Stomach (tissue), 9 donors: Measurements from ENCODE around the gene NUP85. TPM values are rescaled to one million over a fixed set of nuclear protein-coding genes. Genes with fewer than 3 reads are reported as not detected.

Source experiments
- DNase-seq, 2 donors: peaks; one replicate each; pipeline versions ENCODE4 v3.0.0 to v3.0.0-alpha.2; 2013 to 2019
- H3K27ac ChIP-seq, 5 donors: fragments of 200-600 bp in 4 of 5; sonication (generic) in 4 of 5; one replicate each; pipeline ENCODE4 v1.5.1; 2013 to 2019; ENCODE audit warnings: mild to moderate bottlenecking in 1 of 5, moderate library complexity in 1 of 5
- H3K27me3 ChIP-seq, 3 donors: fragments of 200-600 bp; sonication (generic); one replicate each; pipeline ENCODE4 v1.5.1; 2017 to 2019; ENCODE audit warnings: mixed run types in 1 of 3
- H3K36me3 ChIP-seq, 4 donors: fragments of 200-600 bp; sonication (generic); 1 replicate in 3 of 4; 2 replicates in 1 of 4; pipeline ENCODE4 v1.5.1; 2016 to 2019
- H3K4me1 ChIP-seq, 4 donors: fragments of 200-600 bp; sonication (generic); one replicate each; pipeline ENCODE4 v1.5.1; 2016 to 2019
- H3K4me3 ChIP-seq, 4 donors: fragments of 200-600 bp; sonication (generic) in 3 of 4; one replicate each; pipeline ENCODE4 v1.5.1; 2016 to 2019; ENCODE audit warnings: mild to moderate bottlenecking in 1 of 4
- H3K9me3 ChIP-seq, 4 donors: fragments of 200-600 bp; sonication (generic); one replicate each; pipeline ENCODE4 v1.5.1; 2016 to 2019
- CTCF ChIP-seq, 7 experiments: fragments of 450-650 bp in 4 of 7; fragments of 200-600 bp in 3 of 7; sonication (generic) in 3 of 7; IDR thresholded peaks; one replicate each; pipeline ENCODE4 v1.5.1; 2016 to 2019; ENCODE audit warnings: antibody characterized with exemption in 7 of 7, control low read depth in 2 of 7, mild to moderate bottlenecking in 1 of 7
- EP300 ChIP-seq: sonication (generic); formaldehyde crosslinking; IDR thresholded peaks from one replicate; pipeline ENCODE4 v1.6.1; 2017; ENCODE audit warnings: antibody characterized with exemption
- POLR2A ChIP-seq, 4 donors: fragments of 450-650 bp; IDR thresholded peaks; one replicate each; pipeline ENCODE4 v1.6.1; 2016; ENCODE audit warnings: antibody characterized with exemption in 4 of 4, control low read depth in 2 of 4, mild to moderate bottlenecking in 1 of 4, moderate library complexity in 1 of 4
- POLR2AphosphoS5 ChIP-seq, 3 donors: sonication (generic); formaldehyde crosslinking; IDR thresholded peaks; one replicate each; pipeline ENCODE4 v1.6.1; 2016; ENCODE audit warnings: antibody characterized with exemption in 3 of 3
- WGBS, 5 donors: extraction: QIAGEN DNeasy Blood & Tissue Kit in 3 of 5; methylation state at CpG; one replicate each; pipeline versions ENCODE4 v1.1.5 to v1.1.7; 2013 to 2018; 5-methylcytosine and 5-hydroxymethylcytosine counted together
- intact Hi-C: fragments of 100-400 bp; cut with DNase I; formaldehyde crosslinking; loops from one replicate; pipeline ENCODE4 v1.15.1; 2023; ENCODE audit warnings: low total_unique reads
- polyA plus RNA-seq, 3 donors: library from polyadenylated mRNA; stranded (reverse); fragments of 200-250 nt; gene quantifications; one replicate each; pipeline ENCODE4 v1.2.3, GENCODE V29; 2013
- total RNA-seq, 5 donors: library from RNA; depleted of rRNA; stranded (reverse); fragments of >200 nt; gene quantifications; one replicate each; pipeline versions ENCODE4 v1.1.0 to v1.2.3, GENCODE V29; 2014 to 2016
- donor health status: healthy with polysubstance abuse.
- donor health status: Bipolar disorder and iron deficiency.
- donor health status: healthy.

The NUP85 gene
- total and polyA plus RNA-seq, 8 donors: 20.3 to 220 (median 33.2) TPM

- no peak for TF ChIP-seq POLR2A (IDR thresholded peaks at IDR 0.05)
- TF ChIP-seq EP300: no peak
- no peak for TF ChIP-seq POLR2AphosphoS5 (IDR thresholded peaks at IDR 0.05)
- TF ChIP-seq CTCF (IDR thresholded peaks at IDR 0.05): no peak
- DNase-seq: no peak
- Histone ChIP-seq H3K9me3 (no peaks in the 10 kb centered on the region), H3K4me3 (no peak overlapping the region), H3K27ac (no peak overlapping the region), H3K4me1 (peaks cover 4 to 20% (median 15%) of the 10 kb centered on the region in 4 donors), H3K36me3 (peaks cover 8 to 62% (median 43%) of the 10 kb centered on the region in 4 donors), H3K27me3 (no peaks in the 10 kb centered on the region)
- 80 to 92% (median 85%) methylated on average over 6 of the region's 6 CpGs for WGBS, 5 donors
- intact Hi-C loops: no loop called here
Observed at GRCh38 chr17:75285123-75285522, 79.6 kb downstream of the NUP85 start.

Other genes with a start within 250 kb of the NUP85 start
- gene HID1, start 232.9 kb upstream of the NUP85 start, total RNA-seq: 100 to 1,000 TPM in 2 of 5 donors, 10 to 100 TPM in 3; 36.5 to 304 (median 94.5) TPM
- 10 to 100 TPM; 52.7 to 85.2 (median 69.5) TPM for gene HID1, start 232.9 kb upstream of the NUP85 start, polyA plus RNA-seq
- gene CDR2L, start 218.0 kb upstream of the NUP85 start, total RNA-seq: 10 to 100 TPM in 4 of 5 donors, 1 to 10 TPM in 1; 4.8 to 78.8 (median 11.7) TPM
- 10 to 100 TPM in 1 of 3 donors, 1 to 10 TPM in 2; 4.4 to 18.9 (median 6.1) TPM for gene CDR2L, start 218.0 kb upstream of the NUP85 start, polyA plus RNA-seq
- gene MRPL58, start 193.0 kb upstream of the NUP85 start, total RNA-seq: 10 to 100 TPM in 4 of 5 donors, 1 to 10 TPM in 1; 6.7 to 69.0 (median 29.2) TPM
- 10 to 100 TPM; 42.1 to 57.1 (median 48.7) TPM for gene MRPL58, start 193.0 kb upstream of the NUP85 start, polyA plus RNA-seq
- gene ATP5PD, start 158.7 kb upstream of the NUP85 start, total RNA-seq: 100 to 1,000 TPM in 4 of 5 donors, 10 to 100 TPM in 1; 77.0 to 307 (median 205) TPM
- gene ATP5PD, start 158.7 kb upstream of the NUP85 start, polyA plus RNA-seq: 100 to 1,000 TPM; 474 to 681 (median 546) TPM
- 10 to 100 TPM in 4 of 5 donors, 1 to 10 TPM in 1; 9.9 to 25.8 (median 12.5) TPM for gene KCTD2, start 158.5 kb upstream of the NUP85 start, total RNA-seq
- gene KCTD2, start 158.5 kb upstream of the NUP85 start, polyA plus RNA-seq: 10 to 100 TPM; 10.6 to 13.1 (median 11.2) TPM
- 100 to 1,000 TPM in 1 of 5 donors, 10 to 100 TPM in 4; 30.3 to 132 (median 57.1) TPM for gene SLC16A5, start 117.7 kb upstream of the NUP85 start, total RNA-seq
- gene SLC16A5, start 117.7 kb upstream of the NUP85 start, polyA plus RNA-seq: 1 to 10 TPM; 6.8 to 9.0 (median 7.9) TPM
- gene ARMC7, start 95.7 kb upstream of the NUP85 start, total RNA-seq: 10 to 100 TPM in 4 of 5 donors, 1 to 10 TPM in 1; 2.2 to 26.8 (median 13.9) TPM
- 10 to 100 TPM in 2 of 3 donors, 1 to 10 TPM in 1; 9.6 to 10.8 (median 10.7) TPM for gene ARMC7, start 95.7 kb upstream of the NUP85 start, polyA plus RNA-seq
- gene NT5C, start 73.9 kb upstream of the NUP85 start, total RNA-seq: 100 to 1,000 TPM in 3 of 5 donors, 10 to 100 TPM in 2; 24.1 to 472 (median 150) TPM
- 100 to 1,000 TPM in 2 of 3 donors, 10 to 100 TPM in 1; 60.5 to 120 (median 117) TPM for gene NT5C, start 73.9 kb upstream of the NUP85 start, polyA plus RNA-seq
- gene JPT1, start 51.2 kb upstream of the NUP85 start, total RNA-seq: 100 to 1,000 TPM in 1 of 5 donors, 10 to 100 TPM in 3, 1 to 10 TPM in 1; 8.0 to 217 (median 61.9) TPM
- 100 to 1,000 TPM; 133 to 405 (median 227) TPM for gene JPT1, start 51.2 kb upstream of the NUP85 start, polyA plus RNA-seq
- gene SUMO2, start 22.7 kb upstream of the NUP85 start, total RNA-seq: 10 to 100 TPM; 10.7 to 88.1 (median 53.6) TPM
- gene SUMO2, start 22.7 kb upstream of the NUP85 start, polyA plus RNA-seq: 100 to 1,000 TPM in 2 of 3 donors, 10 to 100 TPM in 1; 66.0 to 141 (median 130) TPM
- gene GGA3, start 55.9 kb downstream of the NUP85 start, total RNA-seq: 10 to 100 TPM in 4 of 5 donors, 1 to 10 TPM in 1; 9.5 to 94.5 (median 58.5) TPM
- gene GGA3, start 55.9 kb downstream of the NUP85 start, polyA plus RNA-seq: 10 to 100 TPM; 10.2 to 18.3 (median 11.8) TPM
- gene MRPS7, start 56.2 kb downstream of the NUP85 start, total RNA-seq: 100 to 1,000 TPM in 1 of 5 donors, 10 to 100 TPM in 3, 1 to 10 TPM in 1; 6.7 to 136 (median 37.9) TPM
- gene MRPS7, start 56.2 kb downstream of the NUP85 start, polyA plus RNA-seq: 10 to 100 TPM; 53.3 to 69.4 (median 69.0) TPM
- 10 to 100 TPM in 2 of 5 donors, 1 to 10 TPM in 3; 3.5 to 12.5 (median 7.7) TPM for gene MIF4GD, start 65.6 kb downstream of the NUP85 start, total RNA-seq
- gene MIF4GD, start 65.6 kb downstream of the NUP85 start, polyA plus RNA-seq: 10 to 100 TPM; 12.2 to 14.7 (median 12.9) TPM
- 10 to 100 TPM in 2 of 5 donors, 1 to 10 TPM in 3; 2.3 to 40.6 (median 6.4) TPM for gene SLC25A19, start 83.8 kb downstream of the NUP85 start, total RNA-seq
- 10 to 100 TPM in 2 of 3 donors, 1 to 10 TPM in 1; 8.1 to 16.5 (median 11.7) TPM for gene SLC25A19, start 83.8 kb downstream of the NUP85 start, polyA plus RNA-seq
- 100 to 1,000 TPM in 4 of 5 donors, 10 to 100 TPM in 1; 73.3 to 488 (median 135) TPM for gene GRB2, start 200.0 kb downstream of the NUP85 start, total RNA-seq
- 10 to 100 TPM; 32.5 to 48.9 (median 43.3) TPM for gene GRB2, start 200.0 kb downstream of the NUP85 start, polyA plus RNA-seq